TTC549 (cell line): ENCODE measurements around the gene LCN2.
"Not testable (repeated sequence)": the region's sequence is repeated elsewhere in the genome, so short reads cannot be mapped to it uniquely, and the experiment has no call there.

Experiments used
- FAIRE-seq: peaks from 2 replicates; lab custom pipeline; 2012; peaks lifted over from hg19 to GRCh38; lab: Jason Lieb, UNC

Gene LCN2

GRCh38 chr9:128169925-128170324, 20.7 kb downstream of the LCN2 start:
- no peak for FAIRE-seq

- FAIRE-seq = no peak
These were observed 24.8 kb downstream of the LCN2 start for GRCh38 chr9:128174062-128174461.

- no peak for FAIRE-seq
These were observed 25.9 kb downstream of the LCN2 start for GRCh38 chr9:128175102-128175563.

DNA sequence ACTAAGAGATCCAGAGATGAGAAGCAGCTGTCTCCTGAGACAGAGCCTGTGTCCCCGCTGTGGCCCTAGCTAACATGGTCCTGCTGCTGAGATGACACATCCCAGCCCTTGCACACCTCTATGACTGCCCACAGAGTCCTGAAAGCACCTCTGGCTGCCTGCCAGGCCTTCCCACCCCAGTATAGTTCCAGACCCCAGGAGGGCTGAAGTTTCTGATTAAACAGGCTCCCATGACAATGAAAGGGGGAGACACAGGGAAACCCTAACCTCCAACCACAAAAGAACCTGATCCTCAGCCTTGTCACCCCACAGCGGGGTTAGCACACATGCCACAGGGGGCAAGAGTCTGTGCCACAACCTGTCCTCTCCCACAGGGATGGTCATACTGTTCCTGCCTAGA, 26.5 kb downstream of the LCN2 start:
- no peak for FAIRE-seq

GRCh38 chr9:128178806-128179431, 29.7 kb downstream of the LCN2 start:
- FAIRE-seq = no peak

GRCh38 chr9:128180001-128180400, 30.7 kb downstream of the LCN2 start:
- no peak for FAIRE-seq

GRCh38 chr9:128180447-128180846, 31.2 kb downstream of the LCN2 start:
- no peak for FAIRE-seq

DNA sequence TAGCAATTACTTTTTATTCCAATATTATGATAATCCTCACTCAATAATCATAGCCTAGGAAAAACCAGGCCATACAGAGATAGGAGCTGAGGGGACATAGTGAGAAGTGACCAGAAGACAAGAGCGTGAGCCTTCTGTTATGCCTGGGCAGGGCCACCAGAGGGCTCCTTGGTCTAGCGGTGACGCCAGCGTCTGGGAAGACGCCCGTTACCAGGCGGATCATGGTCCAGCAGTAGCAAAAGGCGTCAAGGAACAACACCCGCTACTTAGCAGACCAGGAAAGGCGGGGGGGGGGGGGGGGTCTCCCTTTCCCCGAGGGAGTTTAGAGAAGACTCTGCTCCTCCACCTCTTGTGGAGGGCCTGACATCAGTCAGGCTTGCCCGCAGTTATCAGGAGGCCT, 32.2 kb downstream of the LCN2 start:
- not testable (repeated sequence) for FAIRE-seq

DNA sequence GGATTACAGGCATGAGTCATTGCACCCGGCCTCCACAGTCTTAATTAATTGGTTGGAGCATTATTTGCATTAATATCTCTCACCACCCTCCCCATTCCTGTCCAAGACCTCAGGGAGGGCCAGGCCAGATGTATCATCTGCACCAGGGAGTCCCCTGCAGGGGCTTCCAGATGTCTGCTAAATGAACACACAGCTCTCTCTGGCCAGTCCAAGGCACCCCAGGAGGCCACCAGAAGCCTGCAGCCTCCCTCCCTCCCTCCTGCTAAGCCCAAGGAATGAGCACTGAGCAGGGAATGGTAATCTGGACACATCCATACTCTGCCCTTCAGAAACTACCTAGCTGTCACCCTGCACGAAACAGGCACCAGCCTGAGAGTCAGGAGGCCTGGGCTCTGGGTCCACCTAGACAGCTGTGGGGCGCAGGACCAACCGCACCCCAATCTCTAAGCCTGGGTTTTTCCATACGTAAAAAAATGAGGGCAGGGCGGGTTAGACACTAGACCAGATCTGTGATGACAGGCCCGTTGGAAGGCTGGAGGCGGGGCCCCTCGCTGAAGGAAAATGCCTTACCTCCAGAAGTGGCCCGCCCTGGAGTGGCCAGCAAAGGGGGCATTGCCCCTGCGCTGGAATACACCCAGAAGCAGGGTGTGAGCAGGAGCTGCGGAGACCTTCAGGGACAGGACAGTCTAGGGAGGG, 33.8 kb downstream of the LCN2 start:
- FAIRE-seq = no peak

DNA sequence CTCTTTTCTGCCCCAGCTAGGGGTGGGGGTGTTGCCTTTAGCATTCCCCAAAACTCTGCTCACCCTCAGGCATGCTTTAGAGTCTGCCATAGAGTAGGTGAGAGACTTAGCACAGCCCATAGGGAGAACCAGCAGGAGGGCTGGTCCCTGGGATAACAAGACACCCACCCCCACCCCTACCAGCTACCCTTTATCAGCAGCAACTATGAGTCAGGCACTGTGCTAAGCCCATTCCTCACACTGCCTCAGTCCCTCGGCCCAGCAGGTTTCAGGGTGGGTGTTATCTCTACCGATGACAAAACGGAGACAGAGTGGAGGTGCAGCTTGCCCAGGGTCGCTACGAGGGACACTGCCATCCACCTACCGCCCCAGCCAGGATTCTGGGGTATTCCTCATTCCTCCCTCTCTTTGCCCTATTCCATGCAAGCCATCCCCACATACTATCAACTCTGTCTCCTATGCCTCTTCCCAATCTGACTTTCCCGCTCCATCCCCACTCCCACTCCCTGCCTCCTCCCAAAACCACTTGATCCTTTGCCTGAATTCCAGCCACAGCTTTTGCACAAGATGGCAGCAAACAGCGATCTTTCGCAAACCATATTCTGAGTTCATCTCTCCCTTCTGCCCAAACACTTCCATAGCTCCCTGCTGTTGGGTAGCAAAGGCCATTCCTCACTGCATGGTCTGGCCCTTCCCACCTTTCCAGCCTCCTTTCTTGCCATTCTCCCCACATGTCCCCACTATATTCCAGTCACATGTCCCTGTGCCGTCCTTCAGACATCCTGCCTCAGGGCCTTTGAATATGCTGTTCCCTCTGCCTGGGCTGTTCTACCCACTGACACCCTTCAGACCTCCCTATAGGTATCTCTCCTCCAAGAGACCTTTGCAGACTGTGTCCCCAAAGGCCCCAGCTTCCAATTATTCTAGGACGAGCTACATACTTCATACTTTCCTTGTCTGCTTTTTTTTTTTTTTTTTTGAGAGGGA, 37.0 kb downstream of the LCN2 start:
- FAIRE-seq = no peak

DNA sequence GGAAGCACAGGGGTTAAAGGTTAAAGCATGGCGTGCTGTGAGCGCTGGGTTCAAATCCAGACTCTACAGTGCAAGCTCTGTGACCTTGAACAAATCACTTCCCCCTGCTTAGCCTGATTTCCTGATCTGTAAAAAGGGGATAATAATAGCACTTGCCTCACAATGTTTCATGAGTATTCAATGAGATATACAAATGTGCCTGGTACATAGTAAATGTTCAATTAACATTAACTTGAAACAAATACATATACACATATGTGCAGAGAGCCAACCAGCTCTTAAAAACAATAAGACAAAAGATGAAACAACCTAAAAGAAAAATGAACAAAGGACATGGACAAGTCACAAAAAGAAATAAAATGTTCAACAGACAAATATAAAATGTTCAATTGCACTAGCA, 38.1 kb downstream of the LCN2 start:
- FAIRE-seq = no peak

GRCh38 chr9:128188209-128188608, 39.0 kb downstream of the LCN2 start:
- FAIRE-seq = no peak

DNA sequence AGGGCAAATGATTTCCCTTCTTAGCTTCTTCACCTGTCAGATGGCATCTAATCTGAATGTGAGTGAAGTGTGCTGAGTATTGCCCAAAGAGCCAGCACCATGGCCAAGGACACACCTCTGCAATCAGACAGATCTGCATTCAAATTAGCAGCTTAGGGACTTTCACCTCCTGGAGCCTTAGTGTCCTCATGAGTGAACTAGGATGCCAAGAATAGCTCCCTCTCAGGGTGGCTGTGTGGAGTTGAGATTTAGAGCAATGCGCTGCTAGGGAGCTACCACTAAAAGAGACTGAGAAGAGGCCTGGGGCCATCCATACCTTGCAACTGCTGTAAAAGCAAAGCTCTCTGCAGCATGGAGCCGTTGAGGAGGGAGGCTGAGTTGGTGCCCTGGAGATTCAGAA, 40.8 kb downstream of the LCN2 start:
- FAIRE-seq = no peak

DNA sequence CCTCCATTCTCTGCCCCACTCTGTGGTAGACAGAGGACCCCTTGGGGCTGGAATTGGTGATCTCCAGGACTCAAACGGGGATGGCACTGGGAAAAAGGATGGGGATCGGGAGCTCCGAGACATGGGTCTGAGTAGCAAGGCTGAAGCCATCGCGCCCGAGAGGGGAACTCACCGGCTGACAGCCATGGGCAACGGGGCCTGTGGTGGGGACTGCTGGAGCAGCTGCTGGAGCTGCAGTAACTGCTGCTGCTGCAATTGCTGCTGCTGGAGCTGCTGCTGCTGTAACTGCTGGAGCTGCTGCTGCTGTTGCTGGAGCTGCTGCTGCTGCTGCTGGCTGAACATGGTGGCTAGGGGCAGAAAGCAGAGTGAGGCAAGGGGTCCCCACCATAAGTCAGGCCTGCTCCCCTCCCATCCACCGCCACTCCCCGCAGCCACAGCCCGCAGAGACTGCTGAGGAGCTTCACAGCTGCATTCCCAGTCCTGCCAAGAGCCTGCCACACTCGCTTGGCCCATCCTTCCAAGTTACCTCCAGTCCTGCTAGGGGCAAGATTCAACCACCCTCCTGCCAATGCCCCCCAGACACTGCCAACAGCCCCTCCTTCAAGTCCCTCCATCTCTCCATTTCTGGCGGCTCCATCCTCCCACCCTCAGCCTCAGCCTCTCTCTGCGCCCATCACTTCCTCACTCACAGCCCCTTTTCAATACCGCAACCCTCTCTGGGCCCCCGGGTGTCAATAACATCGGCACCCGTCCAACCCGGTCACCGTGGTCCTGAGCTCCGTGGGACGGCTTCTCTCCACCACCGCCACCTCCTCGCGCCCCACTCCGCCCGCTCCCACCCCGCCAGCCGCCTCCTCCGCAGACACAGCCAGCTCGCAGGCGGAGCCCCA, 41.5 kb downstream of the LCN2 start:
- no peak for FAIRE-seq

DNA sequence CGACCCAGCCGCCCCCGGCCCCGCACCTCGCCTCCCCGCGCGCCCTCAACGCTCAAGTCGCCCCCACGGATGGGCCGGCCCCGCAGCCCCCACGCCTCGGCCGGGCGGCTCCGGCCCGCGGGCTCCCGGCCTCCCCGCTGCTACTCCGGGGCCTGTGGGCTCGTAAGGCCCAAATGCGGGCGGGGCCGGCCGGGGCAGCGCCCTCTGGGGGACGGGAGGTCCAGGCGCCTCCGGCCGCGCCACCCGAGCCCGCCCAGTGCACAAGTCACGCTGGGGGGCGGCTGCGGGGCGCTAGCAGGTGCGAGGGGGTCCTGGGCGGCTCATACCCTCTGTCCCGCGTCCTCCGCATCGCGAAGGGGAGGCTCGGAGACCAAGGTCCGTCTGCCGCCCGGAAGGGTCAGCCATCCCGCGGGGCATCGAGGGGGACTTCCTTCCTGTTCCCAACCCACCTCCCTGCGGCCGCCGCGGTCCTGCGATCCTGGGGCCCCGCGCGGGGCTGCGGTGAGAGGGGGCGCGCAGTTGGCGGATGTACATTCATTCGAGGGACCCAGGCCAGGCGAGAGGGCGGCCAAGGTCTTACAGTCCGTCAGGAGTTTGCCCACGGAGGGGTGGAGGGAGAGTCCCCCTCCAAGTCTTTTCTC, 42.3 kb downstream of the LCN2 start, which contains the start of gene CIZ1:
TSS of gene CIZ1 (minus strand) at position 167 of the 641 bp plus-strand sequence. CDS start 715 bp downstream, outside the sequence.
- FAIRE-seq = no peak

DNA sequence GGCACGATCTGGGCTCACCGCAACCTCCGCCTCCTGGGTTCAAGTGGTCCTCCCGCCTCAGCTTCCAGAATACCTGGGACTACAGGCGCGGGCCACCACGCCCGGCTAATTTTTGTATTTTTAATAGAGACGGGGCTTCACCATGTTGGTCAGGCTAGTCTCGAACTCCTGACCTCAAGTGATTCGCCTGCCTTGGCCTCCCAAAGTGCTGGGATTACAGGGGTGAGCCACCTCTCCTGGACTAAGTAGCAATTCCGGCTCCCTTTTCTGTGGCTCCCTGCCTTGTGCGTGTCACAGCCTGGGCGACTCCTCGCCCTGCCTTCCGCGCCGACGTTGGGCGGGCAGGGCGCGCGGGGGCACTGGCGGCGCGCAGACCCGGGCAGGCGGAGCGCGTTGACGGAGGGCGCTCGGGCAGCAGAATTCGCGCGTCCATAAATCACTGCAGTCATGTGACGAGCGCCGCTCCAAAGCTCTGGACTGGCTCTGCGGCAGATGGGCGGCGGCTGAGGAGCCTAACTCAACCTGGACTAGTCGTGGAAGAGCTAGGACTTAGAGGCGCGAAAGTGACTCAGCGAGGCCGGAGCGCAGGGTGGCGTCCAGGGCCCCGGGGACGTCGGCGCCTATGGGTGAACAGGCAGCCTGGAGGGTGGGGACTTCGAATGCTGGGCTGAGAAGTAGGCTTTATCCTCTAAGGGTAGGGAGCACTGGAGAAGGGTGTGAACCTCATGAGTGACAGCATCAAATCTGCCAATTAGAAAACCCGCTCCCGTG, 43.5 kb downstream of the LCN2 start:
- FAIRE-seq = no peak

- no peak for FAIRE-seq
These were observed 44.3 kb downstream of the LCN2 start for GRCh38 chr9:128193469-128194096.

GRCh38 chr9:128201441-128202369, 52.5 kb downstream of the LCN2 start:
- FAIRE-seq = no peak

GRCh38 chr9:128202648-128203023, 53.4 kb downstream of the LCN2 start:
- FAIRE-seq = no peak
